Astrocyte (in vitro differentiated cells and primary cell): ENCODE results near the gene TEAD4. TPM values are rescaled to one million over a fixed set of nuclear protein-coding genes. Genes with fewer than 3 reads are reported as not detected.

Source experiments
- DNase-seq: peaks from one replicate; pipeline ENCODE4 v3.0.0-alpha.2; 2010; ENCODE audit warnings: low read depth
- FAIRE-seq: peaks from 2 replicates; lab custom pipeline; 2011; peaks lifted over from hg19 to GRCh38; lab: Jason Lieb, UNC
- H2AFZ ChIP-seq: 2 replicates; pipeline ENCODE4 v1.6.0; 2012; ENCODE audit warnings: low read depth, low read length, inconsistent platforms
- H3K27ac ChIP-seq: 2 replicates; pipeline ENCODE4 v1.5.1; 2011; ENCODE audit warnings: low read depth, low read length, inconsistent platforms
- H3K27me3 ChIP-seq: 2 replicates; pipeline ENCODE4 v1.6.0; 2011; ENCODE audit warnings: low read length, inconsistent platforms; ENCODE audit not compliant: insufficient read depth
- H3K36me3 ChIP-seq: 2 replicates; pipeline ENCODE4 v1.5.1; 2011; ENCODE audit warnings: low read length, inconsistent platforms; ENCODE audit not compliant: insufficient read depth
- H3K4me1 ChIP-seq: 2 replicates; pipeline ENCODE4 v1.5.1; 2011; ENCODE audit warnings: low read length, inconsistent platforms; ENCODE audit not compliant: insufficient read depth
- H3K4me2 ChIP-seq: 2 replicates; pipeline ENCODE4 v1.6.0; 2012; ENCODE audit warnings: low read length, inconsistent platforms
- H3K4me3 ChIP-seq: 2 replicates; pipeline ENCODE4 v1.5.1; 2011; ENCODE audit warnings: low read depth, mild to moderate bottlenecking, low read length, inconsistent platforms; ENCODE audit not compliant: insufficient read depth
- H3K79me2 ChIP-seq: 2 replicates; pipeline ENCODE4 v1.6.0; 2012; ENCODE audit warnings: mild to moderate bottlenecking, low read length, inconsistent platforms; ENCODE audit not compliant: insufficient read depth
- H3K9ac ChIP-seq: 2 replicates; pipeline ENCODE4 v1.6.0; 2012; ENCODE audit warnings: mild to moderate bottlenecking, low read length, inconsistent platforms
- H3K9me3 ChIP-seq: 2 replicates; pipeline ENCODE4 v1.5.1; 2012; ENCODE audit warnings: low read depth, mild to moderate bottlenecking, low read length, inconsistent platforms; ENCODE audit not compliant: insufficient read depth
- H4K20me1 ChIP-seq: 2 replicates; pipeline ENCODE4 v1.6.0; 2012; ENCODE audit warnings: low read length, inconsistent platforms; ENCODE audit not compliant: insufficient read depth
- H3K27ac Mint-ChIP-seq: one replicate; pipeline ENCODE4 v1.8.0; 2021; ENCODE audit warnings: mild to moderate bottlenecking, mixed read lengths; ENCODE audit not compliant: unreplicated experiment
- H3K27me3 Mint-ChIP-seq: one replicate; pipeline ENCODE4 v1.8.0; 2021; ENCODE audit warnings: low read depth, mixed read lengths; ENCODE audit not compliant: unreplicated experiment
- H3K36me3 Mint-ChIP-seq: one replicate; pipeline ENCODE4 v1.8.0; 2021; ENCODE audit warnings: low read depth, mixed read lengths; ENCODE audit not compliant: unreplicated experiment
- H3K4me1 Mint-ChIP-seq: one replicate; pipeline ENCODE4 v1.8.0; 2021; ENCODE audit warnings: low read depth, mixed read lengths; ENCODE audit not compliant: unreplicated experiment
- H3K4me3 Mint-ChIP-seq: one replicate; pipeline ENCODE4 v1.8.0; 2021; ENCODE audit warnings: mild to moderate bottlenecking, moderate library complexity, mixed read lengths; ENCODE audit not compliant: unreplicated experiment
- H3K9me3 Mint-ChIP-seq: one replicate; pipeline ENCODE4 v1.8.0; 2021; ENCODE audit warnings: mild to moderate bottlenecking, mixed read lengths; ENCODE audit not compliant: unreplicated experiment
- EZH2 ChIP-seq: IDR thresholded peaks from 2 replicates; pipeline ENCODE4 v1.6.1; 2012; ENCODE audit warnings: mild to moderate bottlenecking, low read length, inconsistent platforms; ENCODE audit not compliant: insufficient read depth
- total RNA-seq: library from RNA; stranded (reverse); gene quantifications from 2 replicates; pipeline ENCODE4 v1.2.1, GENCODE V29; 2021
- TF ChIP-seq, protein P1 (sequence below): IDR thresholded peaks from 2 replicates; pipeline ENCODE4 v1.5.1; 2011; ENCODE audit warnings: low read depth, mild to moderate bottlenecking, inconsistent platforms, low read length, moderate library complexity; ENCODE audit not compliant: insufficient read depth

TEAD4 gene
- total RNA-seq, 1 donor from 2014 or later = 19.1 TPM

GRCh38 chr12:2963154-2963759 lies 4.1 kb downstream of the TEAD4 start:
- TF ChIP-seq, protein P1, sequence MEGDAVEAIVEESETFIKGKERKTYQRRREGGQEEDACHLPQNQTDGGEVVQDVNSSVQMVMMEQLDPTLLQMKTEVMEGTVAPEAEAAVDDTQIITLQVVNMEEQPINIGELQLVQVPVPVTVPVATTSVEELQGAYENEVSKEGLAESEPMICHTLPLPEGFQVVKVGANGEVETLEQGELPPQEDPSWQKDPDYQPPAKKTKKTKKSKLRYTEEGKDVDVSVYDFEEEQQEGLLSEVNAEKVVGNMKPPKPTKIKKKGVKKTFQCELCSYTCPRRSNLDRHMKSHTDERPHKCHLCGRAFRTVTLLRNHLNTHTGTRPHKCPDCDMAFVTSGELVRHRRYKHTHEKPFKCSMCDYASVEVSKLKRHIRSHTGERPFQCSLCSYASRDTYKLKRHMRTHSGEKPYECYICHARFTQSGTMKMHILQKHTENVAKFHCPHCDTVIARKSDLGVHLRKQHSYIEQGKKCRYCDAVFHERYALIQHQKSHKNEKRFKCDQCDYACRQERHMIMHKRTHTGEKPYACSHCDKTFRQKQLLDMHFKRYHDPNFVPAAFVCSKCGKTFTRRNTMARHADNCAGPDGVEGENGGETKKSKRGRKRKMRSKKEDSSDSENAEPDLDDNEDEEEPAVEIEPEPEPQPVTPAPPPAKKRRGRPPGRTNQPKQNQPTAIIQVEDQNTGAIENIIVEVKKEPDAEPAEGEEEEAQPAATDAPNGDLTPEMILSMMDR = no peak
- no peak for TF ChIP-seq EZH2
- Mint-ChIP-seq H3K4me3 (no peak overlapping the region), H3K36me3 (no peaks in the 10 kb centered on the region), H3K27ac (no peak overlapping the region), H3K9me3 (no peaks in the 10 kb centered on the region), H3K4me1 (peaks cover 13% of the 10 kb centered on the region), H3K27me3 (no peaks in the 10 kb centered on the region)
- Histone ChIP-seq H3K9me3 (no peaks in the 10 kb centered on the region), H3K4me1 (peaks cover 29% of the 10 kb centered on the region), H4K20me1 (peaks cover 44% of the 10 kb centered on the region), H3K4me3 (no peak overlapping the region), H3K36me3 (no peaks in the 10 kb centered on the region), H3K4me2 (peak overlapping the region; percentile 88), H3K9ac (peak overlapping the region; percentile 8), H3K79me2 (peaks cover 77% of the 10 kb centered on the region), H3K27ac (peak overlapping the region; percentile 79), H2AFZ (no peak overlapping the region), H3K27me3 (no peaks in the 10 kb centered on the region)
- no peak for DNase-seq
- FAIRE-seq = no peak

GRCh38 chr12:2963760-2964292 lies 4.6 kb downstream of the TEAD4 start:
- no peak overlapping the region for H3K4me3 Mint-ChIP-seq
- FAIRE-seq = no peak
- Histone ChIP-seq H3K27ac (peak overlapping the region; percentile 79), H3K79me2 (peaks cover 83% of the 10 kb centered on the region), H3K4me3 (no peak overlapping the region), H3K4me2 (peak overlapping the region; percentile 88), H3K9me3 (no peaks in the 10 kb centered on the region), H3K4me1 (peaks cover 25% of the 10 kb centered on the region), H3K9ac (peak overlapping the region; percentile 78), H3K27me3 (no peaks in the 10 kb centered on the region), H3K36me3 (no peaks in the 10 kb centered on the region), H4K20me1 (peaks cover 48% of the 10 kb centered on the region), H2AFZ (peak overlapping the region; percentile 64)
- H3K27ac Mint-ChIP-seq = no peak overlapping the region
- H3K4me1 Mint-ChIP-seq = peaks cover 13% of the 10 kb centered on the region
- TF ChIP-seq, protein P1 = no peak
- TF ChIP-seq EZH2 = no peak
- no peaks in the 10 kb centered on the region for H3K36me3 Mint-ChIP-seq
- H3K27me3 Mint-ChIP-seq = no peaks in the 10 kb centered on the region
- H3K9me3 Mint-ChIP-seq = no peaks in the 10 kb centered on the region
- peak; percentile 31 for DNase-seq

DNA sequence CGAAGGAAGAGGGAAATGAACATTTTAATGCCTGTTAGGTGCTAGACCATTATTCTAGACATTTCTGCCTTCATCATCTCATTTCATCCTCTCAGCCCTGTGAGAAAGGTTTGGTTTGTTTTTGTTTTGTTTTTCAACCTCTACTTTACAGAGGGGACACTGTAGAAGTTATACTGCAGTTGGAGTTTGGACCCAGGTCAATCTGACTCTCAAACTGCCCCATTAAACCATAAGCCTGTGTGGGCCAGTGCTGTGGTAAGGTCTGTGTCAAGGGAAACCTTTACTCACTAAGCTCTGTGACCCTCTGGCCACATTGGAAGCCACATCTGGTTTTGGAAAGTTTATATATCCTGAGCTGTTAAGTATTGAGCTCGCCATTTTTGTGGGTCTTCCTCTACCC lies 8.5 kb downstream of the TEAD4 start:
- Mint-ChIP-seq H3K27me3 (no peaks in the 10 kb centered on the region), H3K9me3 (no peaks in the 10 kb centered on the region), H3K27ac (no peak overlapping the region), H3K4me1 (peaks cover 7% of the 10 kb centered on the region), H3K4me3 (no peak overlapping the region), H3K36me3 (peaks cover 1% of the 10 kb centered on the region)
- TF ChIP-seq, protein P1 = no peak
- TF ChIP-seq EZH2 = no peak
- H2AFZ ChIP-seq = no peak overlapping the region
- H3K79me2 ChIP-seq = peaks cover 88% of the 10 kb centered on the region
- no peak overlapping the region for H3K4me3 ChIP-seq
- no peak for DNase-seq
- no peaks in the 10 kb centered on the region for H3K9me3 ChIP-seq
- no peak overlapping the region for H3K27ac ChIP-seq
- no peaks in the 10 kb centered on the region for H3K27me3 ChIP-seq
- peaks cover 16% of the 10 kb centered on the region for H3K4me1 ChIP-seq
- H3K9ac ChIP-seq = no peak overlapping the region
- peaks cover 53% of the 10 kb centered on the region for H4K20me1 ChIP-seq
- H3K36me3 ChIP-seq = peaks cover 3% of the 10 kb centered on the region
- no peak for FAIRE-seq
- H3K4me2 ChIP-seq = no peak overlapping the region
